Renal cortex interstitium (tissue), 11 donors: ENCODE measurements around the gene LUC7L3. TPM values are rescaled to one million over a fixed set of nuclear protein-coding genes. Genes with fewer than 3 reads are reported as not detected.
"Not testable (repeated sequence)": the region's sequence is repeated elsewhere in the genome, so short reads cannot be mapped to it uniquely, and the experiment has no call there.

Experiments used
- DNase-seq, 11 donors: peaks; one replicate each; pipeline ENCODE4 v3.0.0-alpha.2; 2013; ENCODE audit warnings: low read depth in 9 of 11, low spot score in 4 of 11; ENCODE audit errors: extremely low read depth in 1 of 11
- polyA plus RNA-seq, 3 donors: library from polyadenylated mRNA; unstranded; fragments of 120-200 nt; gene quantifications; one replicate each; pipeline ENCODE4 v1.2.1, GENCODE V29; 2013; ENCODE audit not compliant: insufficient read length in 3 of 3

Gene LUC7L3
- polyA plus RNA-seq, 3 donors, result 519 to 747 (median 689) TPM

DNA sequence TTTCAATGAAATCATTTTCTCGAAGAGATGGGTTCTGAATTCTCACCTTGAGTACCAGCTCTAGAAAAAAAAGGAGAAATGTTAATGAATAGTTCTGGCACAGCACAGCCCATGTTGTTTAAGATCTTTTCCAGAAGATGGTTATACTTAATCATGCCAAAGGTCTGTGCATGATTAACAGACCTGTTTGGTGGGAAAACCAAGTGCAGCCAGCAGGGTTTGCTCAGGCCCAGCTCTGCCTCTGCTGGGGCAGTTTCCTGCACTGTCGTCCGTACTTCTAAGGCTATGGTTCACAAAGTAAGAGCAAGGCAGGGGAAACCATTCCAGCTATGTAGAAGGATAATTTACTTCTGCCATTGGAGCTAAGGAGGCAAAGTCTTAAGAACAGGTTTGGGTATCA is 22.3 kb upstream of the LUC7L3 start:
- peak in 1 of 11 donors; percentile 48 for DNase-seq

GRCh38 chr17:50697663-50698272 is 21.6 kb upstream of the LUC7L3 start:
- DNase-seq, result no peak

- DNase-seq, result no peak
Observed at GRCh38 chr17:50699410-50699809, 20.0 kb upstream of the LUC7L3 start.

- no peak for DNase-seq
Observed at GRCh38 chr17:50703162-50703561, 16.2 kb upstream of the LUC7L3 start.

DNA sequence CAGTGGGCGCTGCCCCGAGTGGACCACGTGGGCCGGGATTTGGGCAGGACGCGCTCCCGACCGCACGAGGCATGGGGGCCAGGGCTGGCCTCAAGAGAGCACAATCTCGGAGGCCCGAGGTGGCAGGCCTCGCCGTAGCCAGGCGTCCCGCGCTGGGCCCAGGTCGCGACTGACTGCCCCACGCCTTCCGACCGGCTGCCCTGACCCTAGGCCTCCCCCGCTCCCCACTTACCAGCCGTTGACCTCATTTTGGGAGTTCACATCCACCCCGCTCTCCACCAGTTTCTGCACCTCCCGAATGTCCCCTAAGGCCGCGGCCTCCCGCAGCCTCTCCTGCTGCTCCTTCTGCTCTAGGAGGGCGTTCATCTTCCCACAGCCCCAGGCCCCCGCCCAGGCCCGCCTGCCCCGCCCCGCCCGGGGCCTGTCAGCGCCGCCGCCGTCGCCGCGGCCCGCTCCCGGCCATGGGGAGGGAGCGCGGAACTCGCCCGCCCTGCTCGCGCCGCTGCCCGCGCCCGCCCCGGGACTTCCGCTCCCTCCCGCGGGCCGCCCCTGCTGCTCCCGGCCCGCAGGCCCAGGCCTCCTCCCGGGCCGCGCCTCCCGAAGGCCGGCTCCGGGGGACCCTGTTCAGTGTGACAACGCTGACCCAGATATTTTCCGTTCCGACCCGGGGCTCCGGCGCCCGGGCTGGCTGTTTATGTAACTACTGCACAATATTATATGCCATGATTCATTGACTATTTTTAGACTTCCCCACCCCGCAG is 11.9 kb upstream of the LUC7L3 start, which contains the start of gene ANKRD40:
Gene ANKRD40 (minus strand): TSS at position 626 of the 761 bp plus-strand sequence. CDS start 260 bp downstream, at position 366.
- DNase-seq, result peak; percentile 72 to 88 (median 81)

- no peak for DNase-seq
Observed at GRCh38 chr17:50708050-50709000, 11.1 kb upstream of the LUC7L3 start.

DNA sequence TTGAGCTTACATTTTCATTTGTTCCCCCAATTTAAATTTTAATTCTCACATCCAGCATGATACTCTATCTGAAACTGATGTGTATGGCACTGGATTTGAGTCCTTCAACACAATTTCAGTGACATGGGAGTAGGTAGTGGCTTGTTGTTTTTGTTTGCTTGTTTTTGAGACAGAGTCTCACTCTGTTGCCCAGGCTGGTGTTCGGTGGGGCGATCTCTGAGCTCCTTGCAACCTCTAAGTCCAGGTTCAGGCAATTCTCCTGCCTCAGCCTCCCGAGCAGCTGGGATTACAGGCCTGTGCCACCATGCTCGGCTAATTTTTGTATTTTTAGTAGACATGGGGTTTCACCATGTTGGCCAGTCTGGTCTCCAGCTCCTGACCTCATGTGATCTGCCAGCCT is 10.3 kb upstream of the LUC7L3 start:
- DNase-seq, result not testable (repeated sequence)

DNA sequence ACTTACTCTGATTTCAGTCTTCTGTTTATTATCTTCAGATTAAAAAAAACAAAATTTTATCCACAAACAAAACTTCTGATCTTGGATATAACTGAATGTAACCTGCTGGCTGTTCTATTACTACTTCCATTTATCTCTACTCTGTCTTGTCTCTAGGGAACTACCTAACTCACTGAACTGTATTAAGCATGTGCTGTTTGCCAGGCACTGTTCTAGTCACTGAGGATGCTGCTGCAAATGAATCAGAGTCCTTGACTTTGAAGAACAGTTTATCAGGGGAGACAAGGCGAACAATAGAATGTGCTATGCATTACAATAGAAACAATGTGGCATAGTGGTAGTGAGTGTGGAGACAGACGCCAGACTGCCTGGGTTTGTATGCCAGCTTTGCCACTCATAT is 9.4 kb upstream of the LUC7L3 start:
- DNase-seq, result no peak

- no peak for DNase-seq
Observed at GRCh38 chr17:50710650-50711049, 8.8 kb upstream of the LUC7L3 start.

DNA sequence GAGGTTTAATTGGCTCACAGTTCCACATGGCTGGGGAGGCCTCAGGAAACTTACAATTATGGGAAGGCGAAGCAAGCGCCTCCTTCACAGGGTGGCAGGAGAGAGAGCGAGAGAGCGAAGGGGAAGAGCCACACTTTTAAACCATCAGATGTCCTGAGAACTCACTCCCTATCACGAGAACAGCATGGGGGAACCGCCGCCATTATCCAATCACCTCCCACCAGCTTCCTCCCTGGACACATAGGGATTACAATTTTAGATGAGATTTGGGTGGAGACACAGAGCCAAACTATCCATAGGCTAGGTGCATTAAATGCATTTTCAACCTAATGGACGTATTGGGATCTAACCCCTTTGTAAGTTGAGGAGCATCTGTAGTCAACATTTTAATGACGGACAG is 6.8 kb upstream of the LUC7L3 start:
- no peak for DNase-seq

- DNase-seq, result no peak
Observed at GRCh38 chr17:50715471-50715870, 3.9 kb upstream of the LUC7L3 start.

- peak in 1 of 11 donors; percentile 44 for DNase-seq
Observed at GRCh38 chr17:50719924-50720794, 756 bp downstream of the LUC7L3 start.

DNA sequence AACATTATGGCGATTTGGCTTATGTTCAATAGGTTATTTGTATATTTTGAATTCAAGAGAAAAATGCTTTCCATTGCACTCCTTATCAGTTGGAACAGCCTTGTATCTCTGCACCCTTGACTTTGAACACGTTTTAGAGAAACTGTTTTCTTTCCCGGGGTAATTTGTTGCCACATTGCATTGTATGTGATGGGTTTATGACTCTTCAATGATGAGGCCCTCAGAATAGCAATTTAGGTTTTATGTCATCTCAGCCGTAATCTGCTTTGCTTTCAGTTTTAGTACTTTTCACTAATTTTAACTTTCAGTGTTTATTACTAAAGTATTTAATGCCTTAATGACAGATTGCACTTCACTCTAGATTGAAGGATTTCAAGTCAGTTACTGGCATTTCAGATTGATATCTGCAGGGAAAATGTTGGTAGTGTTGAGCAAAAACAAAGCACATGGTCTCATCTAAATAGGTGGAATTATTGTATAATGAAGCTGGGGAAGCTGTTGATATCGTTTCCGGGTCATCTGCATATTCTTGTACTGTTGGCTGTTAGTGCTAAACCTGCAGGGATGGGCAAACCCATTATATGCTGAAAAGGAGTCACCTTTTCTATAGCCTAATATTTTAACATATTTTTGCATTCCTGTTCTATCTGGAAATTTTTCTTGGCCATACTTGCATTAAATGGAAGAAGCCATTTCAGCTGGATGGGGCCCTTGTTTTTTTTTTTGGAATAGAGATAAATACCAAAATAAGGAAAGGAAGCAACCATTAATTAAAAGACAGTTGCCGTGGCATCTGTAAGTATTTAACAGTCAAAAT is 2.0 kb downstream of the LUC7L3 start:
- DNase-seq, result peak in 1 of 11 donors; percentile 7

- no peak for DNase-seq
Observed at GRCh38 chr17:50722746-50723145, 3.3 kb downstream of the LUC7L3 start.

GRCh38 chr17:50724622-50725021 is 5.2 kb downstream of the LUC7L3 start:
- DNase-seq, result not testable (repeated sequence)

- DNase-seq, result no peak
Observed at GRCh38 chr17:50725769-50726655, 6.6 kb downstream of the LUC7L3 start.

DNA sequence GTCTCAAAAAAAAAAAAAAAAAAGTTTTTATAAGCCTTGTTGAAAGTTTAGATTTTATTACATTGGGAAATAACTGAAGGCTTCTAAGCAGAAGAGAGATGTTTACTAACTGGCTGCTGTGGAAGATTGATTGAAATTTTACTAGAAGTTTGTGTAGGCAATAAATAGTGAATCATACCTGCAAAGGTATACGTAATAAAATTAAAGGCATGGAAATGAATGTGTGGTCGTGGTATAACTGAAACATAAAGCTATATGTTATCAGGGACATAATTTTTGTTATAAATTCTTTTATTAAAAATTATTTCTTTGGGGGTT is 8.7 kb downstream of the LUC7L3 start:
- no peak for DNase-seq
